Fibroblast of the aortic adventitia (primary cell): ENCODE measurements around the gene MDH2. TPM values are rescaled to one million over a fixed set of nuclear protein-coding genes. Genes with fewer than 3 reads are reported as not detected.

ENCODE experiments used
- DNase-seq: peaks from one replicate; pipeline ENCODE4 v3.0.0-alpha.2; 2010; ENCODE audit warnings: low read depth
- H3K4me3 ChIP-seq: 2 replicates; pipeline ENCODE4 v1.5.1; 2011; ENCODE audit warnings: low read depth, mild to moderate bottlenecking, control low read depth, low read length, moderate library complexity
- CTCF ChIP-seq: IDR thresholded peaks from 2 replicates; pipeline ENCODE4 v1.5.1; 2011; ENCODE audit warnings: mild to moderate bottlenecking, low read length, control low read depth, inconsistent platforms; ENCODE audit not compliant: insufficient read depth
- total RNA-seq: library from RNA; depleted of rRNA; stranded (reverse); fragments of >200 nt; gene quantifications from 2 replicates; pipeline ENCODE4 v1.2.3, GENCODE V29; 2012; ENCODE audit warnings: low replicate concordance

The MDH2 gene
- total RNA-seq, 1 donor: 43.8 TPM

DNA sequence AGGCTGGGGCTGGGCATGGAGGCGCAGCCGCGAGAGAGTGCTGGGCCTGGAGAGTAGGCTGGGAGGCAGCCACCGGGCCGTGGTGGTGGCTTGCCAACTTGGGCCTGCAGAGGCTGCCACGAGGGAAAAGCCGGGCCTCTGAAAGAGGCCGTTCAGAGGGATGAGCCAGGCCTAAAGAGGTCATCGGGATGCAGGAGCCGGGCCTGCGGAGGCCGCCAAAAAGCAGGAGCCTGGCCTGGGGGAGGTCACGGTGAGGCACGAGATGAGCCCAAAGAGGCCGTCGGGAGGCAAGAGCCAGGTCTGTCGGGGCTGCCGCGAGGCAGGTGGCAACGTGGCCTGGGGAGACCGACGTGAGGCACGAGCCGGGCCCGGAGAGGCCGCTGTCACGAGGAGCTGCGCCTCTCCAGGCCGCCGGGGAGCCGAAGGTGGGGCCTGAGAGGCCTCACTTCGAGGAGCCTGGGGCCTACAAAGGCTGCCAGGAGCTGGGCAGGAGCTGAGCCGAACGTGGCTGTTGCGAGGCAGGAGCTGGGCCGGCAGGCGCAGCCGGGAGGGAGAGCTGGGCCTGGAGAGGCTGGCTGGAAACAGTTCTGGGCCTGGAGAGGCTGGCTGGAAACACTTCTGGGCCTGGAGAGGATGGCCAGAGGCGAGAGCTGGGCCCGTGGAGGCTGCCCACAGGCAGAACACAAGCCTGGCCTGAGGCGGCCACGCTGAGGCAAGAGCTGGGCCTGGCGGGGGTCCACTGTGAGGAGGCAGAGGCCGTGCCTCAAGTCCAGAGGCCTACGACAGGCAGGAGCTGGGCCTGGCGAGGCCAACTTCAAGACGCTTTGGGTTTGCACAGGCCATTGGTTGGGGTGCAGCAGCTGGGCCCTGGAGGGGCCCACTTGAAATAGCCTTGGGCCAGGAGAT is 24.6 kb downstream of the MDH2 start:
- no peak for DNase-seq
- no peak for TF ChIP-seq CTCF
- H3K4me3 ChIP-seq: no peak overlapping the region

DNA sequence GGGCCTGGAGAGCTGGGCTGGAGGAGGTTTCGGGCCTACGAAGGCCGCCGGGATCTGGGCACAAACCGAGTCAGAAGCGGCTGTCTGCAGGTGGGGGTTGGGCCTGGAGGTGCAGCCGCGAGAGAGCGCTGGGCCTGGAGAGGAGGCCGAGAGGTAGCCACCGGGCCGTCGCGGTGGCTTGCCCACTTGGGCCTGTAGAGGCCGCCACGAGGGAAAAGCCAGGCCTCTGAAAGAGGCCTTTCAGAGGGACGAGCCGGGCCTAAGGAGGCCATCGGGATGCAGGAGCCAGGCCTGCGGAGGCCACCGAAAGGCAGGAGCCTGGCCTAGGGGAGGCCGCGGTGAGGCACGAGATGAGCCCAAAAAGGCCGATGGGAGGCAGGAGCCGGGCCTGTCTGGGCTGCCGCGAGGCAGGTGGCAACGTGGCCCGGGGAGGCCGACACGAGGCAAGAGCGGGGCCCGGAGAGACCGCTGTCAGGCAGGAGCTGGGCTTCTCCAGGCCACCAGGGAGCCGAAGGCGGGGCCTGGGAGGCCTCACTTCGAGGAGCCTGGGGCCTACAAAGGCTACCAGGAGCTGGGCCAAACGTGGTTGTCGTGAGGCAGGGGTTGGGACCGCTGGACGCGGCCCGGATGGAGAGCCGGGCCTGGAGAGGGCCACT is 25.6 kb downstream of the MDH2 start:
- no peak for TF ChIP-seq CTCF
- no peak for DNase-seq

DNA sequence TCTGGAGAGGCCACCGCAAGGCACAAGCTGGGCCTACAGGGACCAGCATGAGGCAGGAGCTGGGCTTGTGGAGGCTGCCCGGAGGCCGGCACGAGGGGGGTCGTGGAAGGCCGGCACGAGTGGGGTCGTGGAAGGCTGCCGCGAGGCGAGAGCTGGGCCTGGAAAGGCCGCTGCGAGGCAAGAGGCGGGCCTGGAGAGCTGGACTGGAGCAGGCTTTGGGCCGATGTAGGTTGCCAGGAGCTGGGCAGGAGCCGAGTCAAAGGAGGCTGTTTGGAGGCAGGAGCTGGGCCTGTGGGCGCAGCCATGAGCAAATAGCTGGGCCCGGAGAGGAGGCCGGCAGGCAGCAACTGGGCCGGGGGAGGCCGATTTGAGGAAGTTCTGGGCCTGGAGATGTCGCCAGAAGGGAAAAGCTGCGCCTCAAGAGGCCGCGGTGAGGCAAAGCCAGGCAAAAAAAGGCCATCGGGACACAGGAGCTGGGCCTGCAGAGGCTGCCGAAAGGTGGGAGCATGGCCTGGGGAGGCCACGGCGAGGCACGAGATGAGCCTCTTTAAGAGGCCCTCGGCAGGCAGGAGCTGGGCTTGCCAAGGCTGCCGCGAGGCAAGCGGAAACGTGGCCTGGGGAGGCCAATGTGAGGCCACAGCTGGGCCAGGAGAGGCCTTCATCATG is 26.5 kb downstream of the MDH2 start:
- no peak for DNase-seq
- TF ChIP-seq CTCF: no peak
- no peak overlapping the region for H3K4me3 ChIP-seq

More for the DNA sequence above, 25.6 kb downstream of the MDH2 start:
- H3K4me3 ChIP-seq: no peak overlapping the region

GRCh38 chr7:76074972-76075370 is 27.1 kb downstream of the MDH2 start:
- no peak overlapping the region for H3K4me3 ChIP-seq
- no peak for TF ChIP-seq CTCF
- DNase-seq: peak; percentile 41

DNA sequence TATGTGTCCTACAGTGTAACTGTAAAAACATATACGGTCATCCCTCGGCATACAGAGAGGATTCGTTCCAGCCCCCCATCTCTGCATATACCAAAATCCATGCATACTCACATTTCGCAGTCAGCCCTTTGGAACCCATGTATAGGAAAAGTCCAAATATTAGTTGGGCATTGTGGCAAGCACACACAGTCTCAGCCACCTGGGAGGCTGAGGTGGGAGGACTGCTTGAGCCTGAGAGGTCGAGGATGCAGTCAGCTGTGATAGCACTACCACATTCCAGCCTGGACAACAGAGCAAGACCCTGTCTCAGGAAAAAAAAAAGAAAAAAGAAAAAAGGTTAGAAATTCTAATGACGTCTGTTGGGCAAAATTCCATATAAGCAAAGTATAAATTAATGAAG is 29.1 kb downstream of the MDH2 start:
- DNase-seq: no peak
- TF ChIP-seq CTCF: no peak
- no peak overlapping the region for H3K4me3 ChIP-seq

DNA sequence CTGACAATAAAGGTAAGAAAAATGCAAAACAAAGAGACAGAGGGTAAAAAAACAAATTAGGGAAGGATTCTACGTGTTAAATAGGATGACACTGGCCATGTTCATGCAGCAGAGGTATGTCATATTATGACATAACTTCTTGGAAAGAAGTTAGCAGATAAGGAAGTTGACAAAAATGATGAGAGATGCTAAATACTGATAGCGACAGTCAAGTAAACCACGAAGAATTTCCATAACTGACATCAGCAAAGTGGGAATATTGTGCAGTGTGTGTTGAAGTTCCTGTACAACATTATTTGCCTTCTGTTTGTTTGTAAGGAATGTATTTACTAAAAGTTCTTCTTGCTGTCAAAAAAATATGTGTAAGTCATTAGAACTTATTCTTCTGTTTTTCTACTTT is 29.5 kb downstream of the MDH2 start:
- no peak for DNase-seq
- no peak overlapping the region for H3K4me3 ChIP-seq
- no peak for TF ChIP-seq CTCF
